Cardiac septum (tissue), 1 donor: Measurements from ENCODE around the gene CD300C. TPM values are rescaled to one million over a fixed set of nuclear protein-coding genes. Genes with fewer than 3 reads are reported as not detected.

Experiments
- DNase-seq: peaks from one replicate; pipeline ENCODE4 v3.0.0-alpha.2; 2020; ENCODE audit warnings: low spot score
- intact Hi-C: fragments of 100-400 bp; cut with DNase I; formaldehyde crosslinking; loops from one replicate; pipeline ENCODE4 v1.14.0; 2022
- total RNA-seq: library from RNA; stranded (reverse); fragmentation: NEBNext Ultra II Directional; extraction: Animal tissue kit (Norgen Biotek cat#: 25700); gene quantifications from one replicate; pipeline ENCODE4 v1.2.1, GENCODE V29; 2021
- donor health status: DM: no; HTN: no; CAD: no.

CD300C gene
- total RNA-seq, 1 donor from 2014 or later, result 0.24 TPM

GRCh38 chr17:74541176-74542111 is 4.5 kb downstream of the CD300C start:
- no peak for DNase-seq
- intact Hi-C loops, result no loop called here

GRCh38 chr17:74539281-74539820 is 6.6 kb downstream of the CD300C start:
- intact Hi-C loops, result no loop called here
- no peak for DNase-seq

- DNase-seq, result no peak
- intact Hi-C loops, result no loop called here
Measured at GRCh38 chr17:74536890-74537289, 9.0 kb downstream of the CD300C start.

GRCh38 chr17:74532115-74532514 is 13.8 kb downstream of the CD300C start:
- intact Hi-C loops, result no loop called here
- peak; percentile 90 for DNase-seq

- peak; percentile 63 for DNase-seq
- intact Hi-C loops, result no loop called here
Measured at GRCh38 chr17:74531231-74531761, 14.6 kb downstream of the CD300C start, which contains the start of gene CD300LB. TSS of gene CD300LB (minus strand) at chr17:74531475. CDS start at chr17:74531350, 125 bp downstream.

- intact Hi-C loops, result no loop called here
- DNase-seq, result peak; percentile 26
Measured at GRCh38 chr17:74530831-74531150, 15.1 kb downstream of the CD300C start.

GRCh38 chr17:74529243-74529642 is 16.7 kb downstream of the CD300C start:
- intact Hi-C loops, result no loop called here
- DNase-seq, result no peak

- intact Hi-C loops, result no loop called here
Measured at GRCh38 chr17:74528491-74529199, 17.3 kb downstream of the CD300C start.

GRCh38 chr17:74527756-74528155 is 18.2 kb downstream of the CD300C start:
- intact Hi-C loops, result no loop called here
- DNase-seq, result no peak

More at GRCh38 chr17:74528491-74529199, 17.3 kb downstream of the CD300C start:
- DNase-seq, result peak; percentile 80

GRCh38 chr17:74527081-74527480 is 18.8 kb downstream of the CD300C start:
- intact Hi-C loops, result no loop called here
- peak; percentile 58 for DNase-seq

GRCh38 chr17:74526681-74527080 is 19.2 kb downstream of the CD300C start:
- intact Hi-C loops, result no loop called here
- no peak for DNase-seq

GRCh38 chr17:74525781-74526288 is 20.1 kb downstream of the CD300C start:
- intact Hi-C loops, result no loop called here
- peak; percentile 46 for DNase-seq

- intact Hi-C loops, result no loop called here
- DNase-seq, result no peak
Measured at GRCh38 chr17:74525465-74525725, 20.5 kb downstream of the CD300C start.

GRCh38 chr17:74524653-74525464 is 21.1 kb downstream of the CD300C start:
- peak; percentile 61 for DNase-seq
- intact Hi-C loops, result no loop called here

GRCh38 chr17:74523308-74523707 is 22.6 kb downstream of the CD300C start:
- intact Hi-C loops, result no loop called here
- DNase-seq, result peak; percentile 31

GRCh38 chr17:74522381-74523105 is 23.4 kb downstream of the CD300C start:
- intact Hi-C loops, result no loop called here
- DNase-seq, result peak; percentile 41

GRCh38 chr17:74521701-74522201 is 24.2 kb downstream of the CD300C start:
- intact Hi-C loops, result no loop called here
- peak; percentile 77 for DNase-seq

GRCh38 chr17:74520790-74521480 is 25.0 kb downstream of the CD300C start:
- intact Hi-C loops, result no loop called here
- DNase-seq, result peak; percentile 68
